Measurements from ENCODE around the gene CAVIN2.
"Not testable (repeated sequence)": the region's sequence is repeated elsewhere in the genome, so short reads cannot be mapped to it uniquely, and the experiment has no call there.

Gene CAVIN2

DNA sequence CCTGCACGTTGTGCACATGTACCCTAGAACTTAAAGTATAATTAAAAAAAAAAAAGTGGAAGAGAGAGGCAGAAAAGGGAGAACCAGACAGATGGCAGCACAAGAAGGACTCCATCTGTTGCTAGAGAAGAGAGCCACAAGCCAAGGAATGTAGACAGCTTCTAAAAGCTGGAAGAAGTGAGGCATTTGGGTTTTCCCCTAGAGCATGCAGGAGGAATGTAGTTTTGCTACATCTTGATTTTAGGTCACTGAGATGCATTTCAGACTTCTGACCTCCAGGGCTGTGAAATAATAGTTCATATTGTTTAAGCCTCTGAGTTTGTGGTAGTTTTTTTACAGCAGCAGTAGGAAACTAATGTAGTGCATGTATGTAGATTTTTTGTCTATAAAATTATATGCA lies 46.0 kb downstream of the CAVIN2 start:
- DNase-seq (ENCODE audit: low spot score), result no peak

- no peak for DNase-seq (ENCODE audit: low spot score)
Measured at GRCh38 chr2:191799526-191799925, 47.4 kb downstream of the CAVIN2 start.

DNA sequence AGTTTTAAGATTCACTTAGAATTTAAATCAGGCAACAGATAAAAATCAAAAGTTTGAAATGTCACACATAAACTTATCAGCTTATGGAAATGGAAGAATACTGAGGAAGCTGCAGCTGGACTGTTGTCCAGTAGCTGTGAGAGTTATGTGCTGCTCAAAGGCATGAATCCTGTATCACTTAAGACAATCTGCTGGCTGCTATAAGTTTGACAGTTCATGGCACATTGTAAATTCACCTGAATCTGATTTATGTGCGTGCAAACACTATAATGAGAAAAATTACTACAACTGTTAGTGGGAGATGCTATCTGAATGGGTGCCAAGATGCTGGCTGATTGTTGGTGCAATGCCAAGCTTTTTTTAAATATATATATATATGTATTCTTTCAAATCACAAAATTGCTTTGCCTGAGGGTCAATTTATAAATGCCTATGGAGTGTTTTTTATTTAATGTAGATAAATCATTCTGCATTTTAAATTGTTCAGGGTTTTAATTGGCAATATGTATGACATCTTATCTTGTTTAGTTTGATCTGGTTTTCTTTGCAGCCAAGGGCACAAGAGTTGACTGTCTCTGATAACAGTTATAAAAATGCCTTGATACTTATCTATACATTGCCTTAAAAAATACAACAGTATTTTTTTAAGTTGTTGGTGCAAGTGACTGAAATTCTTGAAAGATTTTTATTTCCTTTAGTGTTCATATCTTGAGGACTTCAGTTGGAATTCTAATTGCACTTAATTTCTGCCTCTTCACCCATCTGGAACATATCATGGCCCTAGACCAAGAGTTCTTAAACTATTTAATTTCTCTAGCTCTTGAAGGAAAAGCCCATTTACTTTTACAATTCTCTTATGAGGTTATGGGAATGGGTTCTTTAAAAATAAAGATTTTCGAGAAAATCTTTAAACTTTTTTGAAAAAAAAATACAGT lies 48.7 kb downstream of the CAVIN2 start:
- DNase-seq (ENCODE audit: low spot score), result no peak

- DNase-seq (ENCODE audit: low spot score), result no peak
Measured at GRCh38 chr2:191797500-191797899, 49.4 kb downstream of the CAVIN2 start.

DNA sequence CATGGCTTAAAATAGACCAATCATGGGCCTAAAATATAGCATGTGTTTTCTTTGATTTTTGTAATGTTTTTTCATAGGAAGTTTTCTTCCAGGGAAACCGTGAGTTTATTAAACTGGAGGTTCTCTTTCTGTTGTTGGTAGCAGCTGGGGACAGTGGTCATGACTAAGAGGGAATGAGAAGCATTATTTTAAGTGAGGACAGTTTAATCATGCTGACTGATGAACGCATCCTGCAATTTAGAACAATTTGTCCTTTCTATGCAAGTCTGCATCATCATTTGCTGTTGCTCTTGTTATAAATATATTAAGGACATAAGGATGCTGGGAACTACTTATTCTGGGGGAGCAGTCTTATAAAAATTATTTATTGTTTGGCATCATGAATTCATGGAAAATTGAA lies 51.2 kb downstream of the CAVIN2 start:
- no peak for DNase-seq (ENCODE audit: low spot score)

DNA sequence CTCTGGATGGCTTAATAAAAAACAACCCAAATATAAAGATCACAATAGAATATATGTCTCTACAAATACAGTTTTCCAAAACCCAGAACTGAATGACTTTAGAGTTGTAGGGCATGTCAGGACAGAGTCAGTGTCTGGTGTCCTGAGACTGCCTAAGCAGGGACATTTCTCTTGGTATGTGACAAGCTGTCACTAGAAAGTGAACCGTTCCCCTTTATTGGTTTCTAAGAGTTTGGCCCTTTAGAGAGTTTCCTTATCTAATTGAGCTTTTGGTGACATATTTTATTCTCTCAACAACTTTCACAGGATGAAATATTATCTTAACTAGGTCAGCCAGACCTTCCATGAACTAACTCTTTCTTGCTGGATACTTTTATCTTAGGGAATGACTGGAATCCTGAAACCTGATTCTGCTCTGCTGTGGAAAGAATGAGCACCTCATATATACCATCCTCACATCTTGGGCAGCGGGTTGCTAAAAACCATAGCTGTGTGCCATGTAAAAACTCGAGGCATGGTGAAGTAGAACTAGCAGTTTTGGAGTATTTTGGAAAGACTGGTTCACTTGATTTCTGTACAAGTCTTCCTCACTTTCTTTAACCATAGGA lies 54.8 kb downstream of the CAVIN2 start:
- no peak for DNase-seq (ENCODE audit: low spot score)

- no peak for DNase-seq (ENCODE audit: low spot score)
Measured at GRCh38 chr2:191790737-191791136, 56.2 kb downstream of the CAVIN2 start.

DNA sequence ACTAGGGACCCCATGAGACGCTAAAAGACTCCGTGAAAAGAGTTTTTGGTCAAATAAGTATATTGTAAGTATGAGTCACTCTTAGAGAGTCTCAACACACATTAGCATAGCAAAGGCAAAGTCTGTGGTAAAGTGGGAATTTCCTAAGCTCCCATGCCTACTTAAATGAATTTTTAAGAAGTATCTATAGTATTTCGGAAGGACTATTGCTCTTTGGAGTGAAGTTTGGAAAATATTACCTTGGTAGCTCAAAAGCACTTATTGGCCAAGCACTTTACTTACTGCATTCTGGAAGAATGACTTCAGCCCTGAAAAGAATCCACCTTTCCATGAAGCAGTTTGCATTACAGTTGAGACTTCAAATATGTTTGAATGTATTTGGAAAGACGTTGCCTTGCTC lies 57.1 kb downstream of the CAVIN2 start:
- no peak for DNase-seq (ENCODE audit: low spot score)

DNA sequence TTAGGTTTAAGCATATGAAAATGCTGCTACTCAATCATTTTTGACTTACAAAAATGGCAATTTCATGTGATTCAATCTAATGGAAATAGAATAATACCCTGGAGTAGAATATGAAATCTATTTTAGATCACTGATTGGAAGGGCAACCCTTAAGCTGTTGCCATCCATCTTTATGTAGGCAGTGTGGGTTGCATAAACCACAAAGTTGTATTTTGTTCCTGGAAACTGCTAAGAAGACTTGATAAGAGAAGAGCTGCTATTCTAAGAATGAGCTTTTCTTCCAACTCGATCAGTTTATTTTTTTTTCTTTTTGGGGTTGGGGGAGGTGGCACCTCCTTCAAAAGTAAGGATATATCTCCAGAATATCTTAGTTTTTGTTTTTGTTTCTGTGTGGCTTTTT lies 60.2 kb downstream of the CAVIN2 start:
- no peak for DNase-seq (ENCODE audit: low spot score)

DNA sequence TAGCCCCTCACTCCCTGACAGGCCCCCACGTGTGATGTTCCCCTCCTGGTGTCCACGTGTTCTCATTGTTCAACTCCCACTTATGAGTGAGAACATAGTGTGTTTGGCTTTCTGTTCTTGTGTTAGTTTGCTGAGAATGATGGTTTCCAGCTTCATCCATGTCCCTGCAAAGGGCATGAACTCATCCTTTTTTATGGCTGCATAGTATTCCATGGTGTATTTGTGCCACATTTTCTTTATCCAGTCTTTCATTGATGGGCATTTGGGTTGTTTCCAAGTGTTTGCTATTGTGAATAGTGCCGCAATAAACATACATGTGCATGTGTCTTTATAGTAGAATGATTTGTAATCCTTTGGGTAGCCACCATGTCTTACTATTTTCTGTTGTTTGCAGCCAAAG lies 61.2 kb downstream of the CAVIN2 start:
- not testable (repeated sequence) for DNase-seq (ENCODE audit: low spot score)
